ENCODE data around the gene ELFN1.

The ELFN1 gene

GRCh38 chr7:1664711-1665548 is 5.1 kb upstream of the ELFN1 start:
- DNase-seq = peak in 3 of 4 experiments; percentile 15 to 34 (median 21)

GRCh38 chr7:1665549-1666316 is 4.3 kb upstream of the ELFN1 start:
- no peak for DNase-seq

GRCh38 chr7:1666317-1666822 is 3.7 kb upstream of the ELFN1 start:
- no peak for DNase-seq

- no peak for DNase-seq
Measured at GRCh38 chr7:1666823-1667565, 3.1 kb upstream of the ELFN1 start.

GRCh38 chr7:1667566-1668395 is 2.3 kb upstream of the ELFN1 start:
- no peak for DNase-seq

- DNase-seq = no peak
Measured at GRCh38 chr7:1668396-1669063, 1.5 kb upstream of the ELFN1 start.

GRCh38 chr7:1669064-1669951 is 769 bp upstream of the ELFN1 start:
- DNase-seq = no peak

GRCh38 chr7:1670894-1671593 is 967 bp downstream of the ELFN1 start:
- DNase-seq = no peak

- no peak for DNase-seq
Measured at GRCh38 chr7:1671594-1672451, 1.7 kb downstream of the ELFN1 start.

GRCh38 chr7:1672851-1673486 is 2.9 kb downstream of the ELFN1 start:
- DNase-seq = no peak

- DNase-seq = no peak
Measured at GRCh38 chr7:1673581-1674118, 3.6 kb downstream of the ELFN1 start.

GRCh38 chr7:1674161-1675035 is 4.3 kb downstream of the ELFN1 start:
- no peak for DNase-seq

- no peak for DNase-seq
Measured at GRCh38 chr7:1675036-1675671, 5.1 kb downstream of the ELFN1 start.

GRCh38 chr7:1675673-1676549 is 5.8 kb downstream of the ELFN1 start:
- DNase-seq = no peak

- no peak for DNase-seq
Measured at GRCh38 chr7:1676550-1677078, 6.5 kb downstream of the ELFN1 start.

Measured in activated CD4-positive, CD25-positive, alpha-beta regulatory T cell (primary cell).